Measurements from ENCODE around the gene ELMO1. TPM values are rescaled to one million over a fixed set of nuclear protein-coding genes. Genes with fewer than 3 reads are reported as not detected.

The ELMO1 gene
- total RNA-seq, 2 experiments from 2014 or later, result 72.8 to 75.3 TPM

GRCh38 chr7:37187179-37187578, 261.5 kb downstream of the ELMO1 start:
- Mint-ChIP-seq H3K9me3 (no peaks in the 10 kb centered on the region), H3K4me3 (no peak overlapping the region), H3K27me3 (no peaks in the 10 kb centered on the region), H3K27ac (no peak overlapping the region), H3K4me1 (ENCODE audit: low read depth) (peaks cover 13% of the 10 kb centered on the region), H3K36me3 (ENCODE audit: low read depth) (peaks cover 3% of the 10 kb centered on the region)
- ChIA-PET CTCF (interaction anchor here (0.7 to 2.4 kb wide), 2 partner anchors 11 to 13 kb away, joined by 3 to 14 read pairs; no protein-coding TSS in a partner anchor), POLR2A (no interaction called here)
- TF ChIP-seq CTCF (IDR thresholded peaks at IDR 0.05), result no peak
- ATAC-seq (no peak), DNase-seq (no peak)
- intact Hi-C loops (cut with micrococcal nuclease), result no loop called here

GRCh38 chr7:37186753-37187152, 261.9 kb downstream of the ELMO1 start:
- ATAC-seq, result no peak
- Mint-ChIP-seq H3K9me3 (no peaks in the 10 kb centered on the region), H3K36me3 (ENCODE audit: low read depth) (peaks cover 3% of the 10 kb centered on the region), H3K27ac (no peak overlapping the region), H3K4me1 (ENCODE audit: low read depth) (peaks cover 13% of the 10 kb centered on the region), H3K4me3 (no peak overlapping the region), H3K27me3 (no peaks in the 10 kb centered on the region)
- DNase-seq, result no peak
- ChIA-PET CTCF (interaction anchor here (0.7 to 2.4 kb wide), 2 partner anchors 12 to 13 kb away, joined by 3 to 14 read pairs; no protein-coding TSS in a partner anchor), POLR2A (no interaction called here)
- no peak for TF ChIP-seq CTCF (IDR thresholded peaks at IDR 0.05)
- intact Hi-C loops (cut with micrococcal nuclease), result no loop called here

- Mint-ChIP-seq H3K9me3 (no peaks in the 10 kb centered on the region), H3K4me3 (no peak overlapping the region), H3K27ac (no peak overlapping the region), H3K27me3 (no peaks in the 10 kb centered on the region), H3K36me3 (ENCODE audit: low read depth) (peaks cover 18% of the 10 kb centered on the region), H3K4me1 (ENCODE audit: low read depth) (peaks cover 7% of the 10 kb centered on the region)
- intact Hi-C loops (cut with micrococcal nuclease), result loop anchor here (5.0 kb wide), 2 partner anchors 194 to 694 kb away; no protein-coding TSS in a partner anchor
- ChIA-PET CTCF (interaction anchor here (0.6 to 6.6 kb wide), 58 partner anchors 9 to 862 kb away, joined by 3 to 93 read pairs (median 4); no protein-coding TSS in a partner anchor), POLR2A (interaction anchor here (0.8 kb wide), 1 partner anchor 694 kb away, joined by 3 read pairs; no protein-coding TSS in a partner anchor)
- DNase-seq, result no peak
- no peak for TF ChIP-seq CTCF (IDR thresholded peaks at IDR 0.05)
- ATAC-seq, result no peak
These were observed 267.1 kb downstream of the ELMO1 start for GRCh38 chr7:37181550-37181932.

GRCh38 chr7:37180828-37181549, 267.7 kb downstream of the ELMO1 start:
- Mint-ChIP-seq H3K9me3 (no peaks in the 10 kb centered on the region), H3K27ac (no peak overlapping the region), H3K4me3 (no peak overlapping the region), H3K36me3 (ENCODE audit: low read depth) (peaks cover 18% of the 10 kb centered on the region), H3K4me1 (ENCODE audit: low read depth) (peaks cover 8% of the 10 kb centered on the region), H3K27me3 (no peaks in the 10 kb centered on the region)
- no peak for DNase-seq
- ATAC-seq, result no peak
- CTCF ChIA-PET, result interaction anchor here (0.7 to 6.6 kb wide), 33 partner anchors 9 to 862 kb away, joined by 3 to 93 read pairs (median 5); no protein-coding TSS in a partner anchor
- POLR2A ChIA-PET, result no interaction called here
- intact Hi-C loops (cut with micrococcal nuclease), result loop anchor here (5.0 kb wide), 2 partner anchors 194 to 694 kb away; no protein-coding TSS in a partner anchor
- TF ChIP-seq CTCF (IDR thresholded peaks at IDR 0.05), result no peak

- H3K27ac Mint-ChIP-seq, result no peak overlapping the region
- no peak overlapping the region for H3K4me3 Mint-ChIP-seq
- ChIA-PET POLR2A (no interaction called here), CTCF (interaction anchor here (0.6 to 2.6 kb wide), 3 partner anchors 18 to 804 kb away, joined by 3 to 8 read pairs (median 5); no protein-coding TSS in a partner anchor)
- H3K36me3 Mint-ChIP-seq (ENCODE audit: low read depth), result peaks cover 26% of the 10 kb centered on the region
- no peaks in the 10 kb centered on the region for H3K9me3 Mint-ChIP-seq
- intact Hi-C loops (cut with micrococcal nuclease), result no loop called here
- no peak for DNase-seq
- peaks cover 8% of the 10 kb centered on the region for H3K4me1 Mint-ChIP-seq (ENCODE audit: low read depth)
- no peaks in the 10 kb centered on the region for H3K27me3 Mint-ChIP-seq
- TF ChIP-seq CTCF (IDR thresholded peaks at IDR 0.05), result no peak
- ATAC-seq, result no peak
These were observed 272.6 kb downstream of the ELMO1 start for GRCh38 chr7:37176079-37176478.
